GM21367 (cell line): ENCODE results near the gene EBF3.

Source experiments
- ATAC-seq: cut with Tn5 transposase; IDR thresholded peaks from one replicate; pipeline ENCODE4 v1.9.1; 2021; ENCODE audit not compliant: unreplicated experiment

Gene EBF3

DNA sequence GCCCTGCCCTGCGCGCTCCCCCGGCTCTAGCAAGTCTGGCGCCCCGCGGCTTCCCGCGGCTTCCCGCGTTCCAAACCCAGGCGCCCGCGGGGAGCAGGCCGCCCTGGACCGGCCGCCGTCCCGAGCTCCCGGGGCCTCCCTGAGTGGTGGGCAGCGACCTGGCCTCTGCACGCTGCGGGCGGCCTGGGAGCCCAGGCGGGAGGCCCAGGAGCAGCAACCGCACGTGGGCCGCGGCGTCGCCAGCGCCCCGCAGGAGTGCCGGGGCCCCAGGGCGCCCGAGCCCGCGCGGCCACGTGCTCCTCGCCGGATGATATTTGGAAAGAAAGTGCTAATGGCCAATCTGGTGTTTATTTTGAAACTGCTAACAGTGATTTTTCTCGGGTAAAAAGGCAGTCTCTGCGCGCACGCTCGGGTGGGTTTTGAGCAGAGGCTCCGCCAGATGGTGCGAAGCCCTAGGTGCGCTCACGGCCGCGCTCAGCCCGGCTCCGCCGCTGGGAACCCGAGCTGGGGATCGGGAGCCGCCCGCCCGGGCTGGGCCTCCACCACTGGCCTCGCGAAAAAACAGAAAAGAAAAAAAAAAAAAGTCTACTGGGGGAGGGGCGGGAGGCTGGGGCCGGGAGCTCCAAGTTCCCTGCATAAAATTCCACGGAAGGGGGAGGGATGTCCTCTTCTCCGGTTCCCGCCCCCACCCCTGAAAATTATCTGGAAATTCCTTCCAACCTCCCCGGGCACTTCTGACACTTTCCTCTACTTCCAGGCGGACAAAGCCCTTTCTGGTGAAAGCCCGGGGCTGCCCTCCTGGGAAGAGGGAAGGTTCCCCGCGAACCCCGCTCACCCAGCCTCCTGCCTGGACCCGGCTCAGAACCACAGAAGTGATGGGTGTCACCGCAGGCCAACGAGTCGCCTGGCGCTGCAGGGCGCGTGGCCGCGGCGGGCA lies 4.3 kb downstream of the EBF3 start:
- ATAC-seq = no peak

DNA sequence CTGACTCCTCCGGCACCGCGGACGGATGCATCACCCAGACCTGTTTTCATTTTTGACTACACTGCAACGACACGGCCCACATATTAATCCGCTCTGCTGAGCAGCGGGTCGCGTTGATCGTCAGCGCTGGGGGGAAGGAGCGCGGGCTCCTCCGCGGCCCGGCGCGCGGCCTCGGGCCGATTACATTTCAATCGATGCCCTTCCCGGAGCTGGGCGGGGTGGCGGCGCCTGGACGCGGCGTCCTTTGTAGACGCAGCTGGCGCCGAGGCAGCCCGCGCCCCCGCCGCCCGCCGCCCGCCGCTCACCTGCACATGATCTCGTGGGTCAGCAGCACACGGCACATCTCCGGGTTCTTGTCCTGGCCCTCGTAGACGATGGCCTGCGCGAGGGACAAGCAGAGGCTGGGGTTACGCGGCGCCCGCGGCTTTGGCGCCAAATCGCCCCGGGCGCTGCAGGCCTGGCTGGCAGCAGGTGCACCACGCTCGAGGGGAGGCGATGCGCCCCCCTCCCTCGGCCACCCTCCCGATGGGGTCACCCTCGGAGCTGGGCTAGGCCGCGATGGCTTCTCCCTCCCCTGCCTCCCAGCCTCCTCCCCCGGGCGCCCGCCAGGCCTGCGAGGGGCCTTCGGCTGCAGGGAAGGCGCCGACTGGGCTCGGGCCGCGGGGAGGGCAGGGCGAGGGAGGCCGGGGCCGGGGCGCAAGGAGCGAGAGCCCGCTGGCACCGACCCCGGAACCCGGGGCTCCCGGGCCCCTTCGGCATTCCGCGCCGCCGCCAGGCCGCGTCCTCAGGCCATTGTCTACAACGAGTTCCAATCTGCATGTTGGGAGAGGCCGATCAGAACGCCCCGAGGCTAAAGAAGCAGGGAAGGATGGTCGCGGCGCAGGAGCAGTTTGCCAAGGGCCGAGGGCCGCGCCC lies 5.2 kb downstream of the EBF3 start:
- ATAC-seq = no peak

- no peak for ATAC-seq
These were observed 5.9 kb downstream of the EBF3 start for GRCh38 chr10:129958148-129958628.

GRCh38 chr10:129956876-129957673 lies 7.0 kb downstream of the EBF3 start:
- ATAC-seq = no peak

GRCh38 chr10:129956286-129956670 lies 7.8 kb downstream of the EBF3 start:
- no peak for ATAC-seq

DNA sequence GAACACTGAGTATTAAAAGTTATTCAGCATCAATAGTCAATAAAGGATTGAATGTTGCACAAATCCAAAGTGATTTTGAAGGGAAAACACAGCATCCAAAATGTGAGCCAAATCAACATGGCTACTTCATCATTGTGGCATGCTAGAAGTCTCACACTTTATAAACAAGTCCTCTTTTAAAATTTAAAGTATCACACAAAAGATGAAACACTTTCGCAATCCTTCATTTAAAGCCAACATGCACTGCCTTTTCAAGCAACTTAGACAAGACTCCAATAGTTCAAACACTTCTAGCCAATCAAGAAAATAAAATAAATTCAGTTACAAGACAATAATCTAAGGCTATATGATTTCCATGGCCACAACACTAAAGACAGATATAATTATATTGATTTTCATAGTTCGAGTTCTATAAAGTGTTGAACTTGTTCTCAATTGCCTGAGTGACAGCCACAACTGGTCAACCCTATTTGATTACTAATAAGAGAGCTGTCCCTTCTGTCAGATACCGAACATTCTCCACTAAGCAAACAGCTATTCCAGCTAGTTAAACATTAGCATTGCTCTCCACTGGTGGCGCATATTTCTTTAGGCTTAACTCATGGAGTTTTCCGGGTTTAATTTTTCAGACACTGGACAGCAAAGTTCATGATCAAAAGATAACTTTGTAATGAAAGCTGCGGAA lies 8.3 kb downstream of the EBF3 start:
- ATAC-seq = no peak

DNA sequence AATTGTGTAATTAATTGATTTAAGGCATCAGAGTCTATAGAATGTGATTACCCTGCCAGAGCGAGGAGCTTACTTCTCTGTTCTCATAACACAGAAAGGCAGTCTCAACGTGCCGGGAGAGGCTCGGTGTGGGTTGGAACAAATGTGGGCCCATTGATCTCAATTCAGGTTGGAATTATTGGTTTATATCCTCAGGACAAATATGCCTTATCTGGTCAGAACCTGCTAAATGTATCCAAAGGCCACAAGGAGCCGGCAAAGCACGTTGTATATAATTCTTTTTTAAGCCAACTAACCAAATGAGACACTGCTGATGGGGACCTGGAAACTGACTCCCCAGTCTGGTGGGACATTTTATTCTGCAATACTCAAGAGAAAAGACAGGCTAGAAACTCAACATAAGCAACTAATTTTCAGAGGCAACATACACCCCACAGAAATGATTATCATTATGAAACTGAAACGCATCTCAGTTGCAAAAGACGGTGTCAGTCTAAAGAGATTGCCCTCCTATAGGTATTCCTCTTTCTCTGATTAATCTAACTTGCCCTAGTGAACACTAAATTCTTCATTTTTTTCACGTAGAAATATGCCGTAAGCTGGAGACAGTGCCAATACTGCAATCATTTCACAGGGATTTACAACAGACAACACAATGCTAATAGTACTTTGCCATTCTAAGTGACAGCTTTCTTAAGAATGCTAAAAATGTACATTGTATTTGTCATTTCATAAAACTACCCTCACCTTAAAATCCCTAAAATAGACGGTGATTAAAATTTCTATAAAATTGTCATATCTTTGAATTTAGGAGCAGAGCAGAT lies 9.4 kb downstream of the EBF3 start:
- no peak for ATAC-seq

- ATAC-seq = no peak
These were observed 10.7 kb downstream of the EBF3 start for GRCh38 chr10:129953119-129954051.

- no peak for ATAC-seq
These were observed 11.5 kb downstream of the EBF3 start for GRCh38 chr10:129952378-129953118.

- ATAC-seq = no peak
These were observed 12.2 kb downstream of the EBF3 start for GRCh38 chr10:129951970-129952265.

- ATAC-seq = no peak
These were observed 12.7 kb downstream of the EBF3 start for GRCh38 chr10:129951101-129951969.

- ATAC-seq = no peak
These were observed 13.4 kb downstream of the EBF3 start for GRCh38 chr10:129950676-129951075.

GRCh38 chr10:129949891-129950291 lies 14.2 kb downstream of the EBF3 start:
- no peak for ATAC-seq

- ATAC-seq = no peak
These were observed 14.7 kb downstream of the EBF3 start for GRCh38 chr10:129949411-129949810.

DNA sequence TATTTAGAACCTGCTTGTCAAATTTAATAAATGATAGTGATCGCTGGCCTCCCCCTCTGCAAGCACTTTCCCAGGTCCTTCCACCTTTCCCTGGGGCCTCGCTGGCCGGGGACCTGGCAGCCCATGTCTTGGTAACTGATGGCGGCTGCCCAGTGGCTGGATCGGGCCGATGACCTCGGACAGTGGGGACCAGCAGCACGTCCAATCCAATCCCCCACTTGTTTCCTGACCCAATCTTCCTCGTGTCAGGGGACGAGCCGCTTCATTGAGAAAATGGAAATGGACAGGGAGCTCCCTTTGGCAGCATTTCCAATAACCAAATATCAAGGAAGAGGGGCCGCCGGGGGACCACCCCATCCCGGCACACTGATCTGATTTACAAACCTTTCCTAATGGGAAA lies 17.2 kb downstream of the EBF3 start:
- ATAC-seq = no peak

DNA sequence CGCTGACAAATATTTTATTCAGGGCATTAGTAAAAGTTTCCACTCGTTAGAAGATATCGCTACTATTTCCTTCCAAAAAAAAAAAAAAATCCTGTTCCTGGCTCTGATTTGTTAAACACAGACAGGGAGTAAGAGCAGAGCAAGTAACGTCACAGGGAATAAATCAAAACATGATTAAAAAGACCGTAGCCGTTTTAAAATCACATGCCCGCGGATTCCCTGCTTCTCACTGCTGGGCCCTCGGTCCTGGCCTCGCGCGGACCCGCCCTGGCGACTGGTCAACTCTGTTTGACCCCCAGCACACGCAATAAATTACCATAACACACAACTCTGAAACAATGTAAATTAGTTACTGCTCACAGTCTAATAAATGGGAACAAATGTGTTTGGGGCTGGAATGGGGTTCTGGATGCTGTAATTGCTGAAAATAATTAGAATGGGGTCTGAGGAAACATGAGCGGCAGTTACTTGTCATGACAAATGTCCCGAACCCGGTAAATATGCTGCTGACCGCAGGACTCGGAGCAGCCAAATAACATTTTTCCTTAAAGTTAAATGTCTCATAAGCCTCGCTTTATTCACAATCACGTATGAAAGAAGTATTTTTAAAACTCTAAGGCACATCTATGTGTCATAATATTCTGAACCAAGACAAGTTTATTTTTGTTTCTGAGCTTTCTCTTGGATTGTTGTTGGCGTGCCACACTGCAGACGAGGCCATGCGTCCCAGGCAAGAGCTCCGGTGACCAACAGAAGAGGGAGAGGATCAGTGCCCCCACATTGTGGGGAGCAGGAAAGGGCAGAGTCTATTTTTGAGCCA lies 17.9 kb downstream of the EBF3 start:
- no peak for ATAC-seq
